Measurements from ENCODE around the gene GNE.

Gene GNE

DNA sequence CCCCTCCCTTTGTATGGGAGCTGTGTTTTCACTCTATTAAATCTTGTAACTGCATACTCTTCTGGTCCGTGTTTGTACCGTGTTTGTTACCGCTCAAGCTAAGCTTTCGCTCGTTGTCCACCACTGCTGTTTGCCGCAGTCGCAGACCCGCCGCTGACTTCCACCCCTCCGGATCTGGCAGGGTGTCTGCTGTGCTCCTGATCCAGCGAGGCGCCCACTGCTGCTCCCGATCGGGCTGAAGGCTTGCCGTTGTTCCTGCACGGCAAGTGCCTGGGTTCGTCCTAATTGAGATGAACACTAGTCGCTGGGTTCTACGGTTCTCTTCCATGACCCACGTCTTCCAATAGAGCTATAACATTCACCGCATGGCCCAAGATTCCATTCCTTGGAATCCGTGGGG is 6.6 kb upstream of the GNE start:
- no peak for ATAC-seq
- TF ChIP-seq ZFP3 (CRISPR knock-in tag; IDR thresholded peaks at IDR 0.05) (no peak), PPARA (CRISPR knock-in tag; IDR thresholded peaks at IDR 0.05; ENCODE audit: borderline replicate concordance) (no peak), ZC3H10 (CRISPR knock-in tag; IDR thresholded peaks at IDR 0.05) (no peak), TCF4 (CRISPR knock-in tag; IDR thresholded peaks at IDR 0.05; ENCODE audit: borderline replicate concordance) (no peak), ZFP30 (CRISPR knock-in tag; IDR thresholded peaks at IDR 0.05) (no peak), ESRRG (CRISPR knock-in tag; IDR thresholded peaks at IDR 0.05) (no peak), GLIS3 (CRISPR knock-in tag; IDR thresholded peaks at IDR 0.05) (no peak), TOX (CRISPR knock-in tag; IDR thresholded peaks at IDR 0.05; ENCODE audit: borderline replicate concordance) (no peak), ZNF565 (CRISPR knock-in tag; conservative IDR thresholded peaks at IDR 0.05; ENCODE audit: low read depth) (no peak)

DNA sequence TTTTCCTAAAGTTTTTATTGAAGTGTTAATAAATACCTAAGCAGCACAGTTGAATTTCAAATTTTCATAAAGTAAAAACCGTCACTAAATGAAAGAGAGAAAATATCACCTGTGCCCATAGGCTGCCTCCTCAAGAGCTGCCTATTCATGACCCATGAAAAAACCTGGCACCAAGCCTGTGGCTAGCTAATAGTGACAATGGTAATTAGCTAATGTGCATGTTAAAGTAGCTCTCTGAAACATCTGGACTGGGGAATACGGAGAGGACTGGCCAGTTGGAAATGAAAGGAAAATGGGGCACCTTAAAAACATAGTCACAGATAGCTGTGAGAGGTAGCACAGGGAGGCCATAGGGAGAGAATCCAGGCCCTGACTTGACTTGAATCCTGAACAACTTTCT is 5.4 kb upstream of the GNE start:
- ATAC-seq = no peak

DNA sequence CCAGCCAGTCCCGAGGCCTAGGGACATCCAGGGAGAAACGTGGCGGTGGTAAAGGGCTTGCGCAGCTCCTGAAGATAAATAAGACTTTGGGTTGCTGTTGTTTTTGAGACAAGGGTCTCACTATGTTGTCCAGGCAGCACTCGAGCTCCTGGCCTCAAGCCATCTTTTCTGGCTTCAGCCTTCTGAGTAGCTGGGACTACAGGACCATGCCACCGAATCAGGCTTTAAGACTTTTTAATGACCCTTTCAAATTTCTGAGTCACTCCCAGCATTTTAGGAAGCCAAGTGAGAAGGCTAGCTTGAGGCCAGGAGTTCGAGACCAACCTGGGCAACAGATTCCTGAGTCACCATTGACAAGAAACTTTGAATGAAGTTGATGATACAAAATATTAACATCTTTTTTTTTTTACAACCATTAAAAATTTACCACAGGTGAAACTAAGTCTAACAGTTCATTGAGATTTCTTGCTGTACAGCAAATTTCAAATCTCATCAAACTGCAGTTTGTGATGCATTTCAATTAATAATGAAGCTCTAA is 817 bp upstream of the GNE start:
- no peak for ATAC-seq
- TF ChIP-seq TOX (CRISPR knock-in tag; IDR thresholded peaks at IDR 0.05; ENCODE audit: borderline replicate concordance) = no peak

More for the DNA sequence above, 5.4 kb upstream of the GNE start:
- TF ChIP-seq CSDC2 (CRISPR knock-in tag; IDR thresholded peaks at IDR 0.05) (no peak), TOX (CRISPR knock-in tag; IDR thresholded peaks at IDR 0.05; ENCODE audit: borderline replicate concordance) (no peak), BACH2 (CRISPR knock-in tag; IDR thresholded peaks at IDR 0.05; ENCODE audit: borderline replicate concordance) (no peak), ZC3H10 (CRISPR knock-in tag; IDR thresholded peaks at IDR 0.05) (no peak)
- TF ChIP-seq, protein P1, sequence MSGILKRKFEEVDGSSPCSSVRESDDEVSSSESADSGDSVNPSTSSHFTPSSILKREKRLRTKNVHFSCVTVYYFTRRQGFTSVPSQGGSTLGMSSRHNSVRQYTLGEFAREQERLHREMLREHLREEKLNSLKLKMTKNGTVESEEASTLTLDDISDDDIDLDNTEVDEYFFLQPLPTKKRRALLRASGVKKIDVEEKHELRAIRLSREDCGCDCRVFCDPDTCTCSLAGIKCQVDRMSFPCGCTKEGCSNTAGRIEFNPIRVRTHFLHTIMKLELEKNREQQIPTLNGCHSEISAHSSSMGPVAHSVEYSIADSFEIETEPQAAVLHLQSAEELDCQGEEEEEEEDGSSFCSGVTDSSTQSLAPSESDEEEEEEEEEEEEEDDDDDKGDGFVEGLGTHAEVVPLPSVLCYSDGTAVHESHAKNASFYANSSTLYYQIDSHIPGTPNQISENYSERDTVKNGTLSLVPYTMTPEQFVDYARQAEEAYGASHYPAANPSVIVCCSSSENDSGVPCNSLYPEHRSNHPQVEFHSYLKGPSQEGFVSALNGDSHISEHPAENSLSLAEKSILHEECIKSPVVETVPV (CRISPR knock-in tag; IDR thresholded peaks at IDR 0.05) = no peak

DNA sequence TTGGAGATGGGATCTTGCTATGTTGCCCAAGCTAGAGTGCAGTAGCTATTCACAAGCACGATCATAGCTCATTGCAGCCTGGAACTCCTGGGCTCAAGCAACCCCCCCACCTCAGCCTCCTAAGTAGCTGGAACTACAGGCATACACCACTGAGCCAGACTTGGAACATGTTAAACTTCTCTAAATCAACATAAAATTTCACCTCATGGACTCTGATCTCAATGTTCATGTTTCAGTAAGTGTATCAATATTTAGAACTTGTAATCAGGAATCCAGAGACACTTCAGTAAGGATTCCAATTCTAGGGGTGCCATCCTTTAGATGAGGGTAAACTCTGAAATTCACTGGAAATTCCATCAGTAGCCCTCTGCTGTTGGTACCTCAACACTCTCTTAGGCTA is 6.8 kb downstream of the GNE start:
- TF ChIP-seq ESRRG (CRISPR knock-in tag; IDR thresholded peaks at IDR 0.05) (no peak), GLIS3 (CRISPR knock-in tag; IDR thresholded peaks at IDR 0.05) (no peak), PPARA (CRISPR knock-in tag; IDR thresholded peaks at IDR 0.05; ENCODE audit: borderline replicate concordance) (no peak), ZFP3 (CRISPR knock-in tag; IDR thresholded peaks at IDR 0.05) (no peak), ZFP30 (CRISPR knock-in tag; IDR thresholded peaks at IDR 0.05) (no peak), ZNF70 (CRISPR knock-in tag; IDR thresholded peaks at IDR 0.05) (no peak), ARNTL (CRISPR knock-in tag; IDR thresholded peaks at IDR 0.05; ENCODE audit: borderline replicate concordance, low read depth) (no peak), TOX (CRISPR knock-in tag; IDR thresholded peaks at IDR 0.05; ENCODE audit: borderline replicate concordance) (no peak), SNAI2 (CRISPR knock-in tag; IDR thresholded peaks at IDR 0.05) (no peak), OSR1 (CRISPR knock-in tag; IDR thresholded peaks at IDR 0.05) (no peak), RARB (CRISPR knock-in tag; IDR thresholded peaks at IDR 0.05) (no peak), ZNF565 (CRISPR knock-in tag; conservative IDR thresholded peaks at IDR 0.05; ENCODE audit: low read depth) (no peak)
- TF ChIP-seq, protein P2, sequence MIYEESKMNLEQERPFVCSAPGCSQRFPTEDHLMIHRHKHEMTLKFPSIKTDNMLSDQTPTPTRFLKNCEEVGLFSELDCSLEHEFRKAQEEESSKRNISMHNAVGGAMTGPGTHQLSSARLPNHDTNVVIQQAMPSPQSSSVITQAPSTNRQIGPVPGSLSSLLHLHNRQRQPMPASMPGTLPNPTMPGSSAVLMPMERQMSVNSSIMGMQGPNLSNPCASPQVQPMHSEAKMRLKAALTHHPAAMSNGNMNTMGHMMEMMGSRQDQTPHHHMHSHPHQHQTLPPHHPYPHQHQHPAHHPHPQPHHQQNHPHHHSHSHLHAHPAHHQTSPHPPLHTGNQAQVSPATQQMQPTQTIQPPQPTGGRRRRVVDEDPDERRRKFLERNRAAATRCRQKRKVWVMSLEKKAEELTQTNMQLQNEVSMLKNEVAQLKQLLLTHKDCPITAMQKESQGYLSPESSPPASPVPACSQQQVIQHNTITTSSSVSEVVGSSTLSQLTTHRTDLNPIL (CRISPR knock-in tag; IDR thresholded peaks at IDR 0.05; ENCODE audit: low read depth) = no peak
- TF ChIP-seq, protein P3, sequence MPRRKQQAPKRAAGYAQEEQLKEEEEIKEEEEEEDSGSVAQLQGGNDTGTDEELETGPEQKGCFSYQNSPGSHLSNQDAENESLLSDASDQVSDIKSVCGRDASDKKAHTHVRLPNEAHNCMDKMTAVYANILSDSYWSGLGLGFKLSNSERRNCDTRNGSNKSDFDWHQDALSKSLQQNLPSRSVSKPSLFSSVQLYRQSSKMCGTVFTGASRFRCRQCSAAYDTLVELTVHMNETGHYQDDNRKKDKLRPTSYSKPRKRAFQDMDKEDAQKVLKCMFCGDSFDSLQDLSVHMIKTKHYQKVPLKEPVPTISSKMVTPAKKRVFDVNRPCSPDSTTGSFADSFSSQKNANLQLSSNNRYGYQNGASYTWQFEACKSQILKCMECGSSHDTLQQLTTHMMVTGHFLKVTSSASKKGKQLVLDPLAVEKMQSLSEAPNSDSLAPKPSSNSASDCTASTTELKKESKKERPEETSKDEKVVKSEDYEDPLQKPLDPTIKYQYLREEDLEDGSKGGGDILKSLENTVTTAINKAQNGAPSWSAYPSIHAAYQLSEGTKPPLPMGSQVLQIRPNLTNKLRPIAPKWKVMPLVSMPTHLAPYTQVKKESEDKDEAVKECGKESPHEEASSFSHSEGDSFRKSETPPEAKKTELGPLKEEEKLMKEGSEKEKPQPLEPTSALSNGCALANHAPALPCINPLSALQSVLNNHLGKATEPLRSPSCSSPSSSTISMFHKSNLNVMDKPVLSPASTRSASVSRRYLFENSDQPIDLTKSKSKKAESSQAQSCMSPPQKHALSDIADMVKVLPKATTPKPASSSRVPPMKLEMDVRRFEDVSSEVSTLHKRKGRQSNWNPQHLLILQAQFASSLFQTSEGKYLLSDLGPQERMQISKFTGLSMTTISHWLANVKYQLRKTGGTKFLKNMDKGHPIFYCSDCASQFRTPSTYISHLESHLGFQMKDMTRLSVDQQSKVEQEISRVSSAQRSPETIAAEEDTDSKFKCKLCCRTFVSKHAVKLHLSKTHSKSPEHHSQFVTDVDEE (CRISPR knock-in tag; IDR thresholded peaks at IDR 0.05) = no peak
- TF ChIP-seq, protein P4, sequence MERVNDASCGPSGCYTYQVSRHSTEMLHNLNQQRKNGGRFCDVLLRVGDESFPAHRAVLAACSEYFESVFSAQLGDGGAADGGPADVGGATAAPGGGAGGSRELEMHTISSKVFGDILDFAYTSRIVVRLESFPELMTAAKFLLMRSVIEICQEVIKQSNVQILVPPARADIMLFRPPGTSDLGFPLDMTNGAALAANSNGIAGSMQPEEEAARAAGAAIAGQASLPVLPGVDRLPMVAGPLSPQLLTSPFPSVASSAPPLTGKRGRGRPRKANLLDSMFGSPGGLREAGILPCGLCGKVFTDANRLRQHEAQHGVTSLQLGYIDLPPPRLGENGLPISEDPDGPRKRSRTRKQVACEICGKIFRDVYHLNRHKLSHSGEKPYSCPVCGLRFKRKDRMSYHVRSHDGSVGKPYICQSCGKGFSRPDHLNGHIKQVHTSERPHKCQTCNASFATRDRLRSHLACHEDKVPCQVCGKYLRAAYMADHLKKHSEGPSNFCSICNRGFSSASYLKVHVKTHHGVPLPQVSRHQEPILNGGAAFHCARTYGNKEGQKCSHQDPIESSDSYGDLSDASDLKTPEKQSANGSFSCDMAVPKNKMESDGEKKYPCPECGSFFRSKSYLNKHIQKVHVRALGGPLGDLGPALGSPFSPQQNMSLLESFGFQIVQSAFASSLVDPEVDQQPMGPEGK (CRISPR knock-in tag; IDR thresholded peaks at IDR 0.05; ENCODE audit: borderline replicate concordance) = no peak
- no peak for ATAC-seq

All from SK-N-SH treated with all-trans-retinoic acid at 6 μM for 48 hours (cell line).